ENCODE data around the gene PEPD. TPM values are rescaled to one million over a fixed set of nuclear protein-coding genes. Genes with fewer than 3 reads are reported as not detected.

The PEPD gene
- total RNA-seq, 1 experiment from 2014 or later: 14.2 TPM

GRCh38 chr19:33535226-33535625, 13.6 kb upstream of the PEPD start:
- Histone ChIP-seq H2AFZ (ENCODE audit: low read length) (no peak overlapping the region), H3K4me1 (ENCODE audit: low read length) (no peaks in the 10 kb centered on the region), H3K36me3 (ENCODE audit: insufficient read depth, low read length) (no peaks in the 10 kb centered on the region), H3K79me2 (ENCODE audit: low read length) (no peaks in the 10 kb centered on the region), H3K27ac (ENCODE audit: low read length) (no peak overlapping the region), H3K9me3 (ENCODE audit: low read length) (no peaks in the 10 kb centered on the region), H3K4me2 (ENCODE audit: low read depth, low read length, poor library complexity, severe bottlenecking) (no peak overlapping the region), H3K9me2 (replicated peaks; ENCODE audit: insufficient read depth, low read length) (no peaks in the 10 kb centered on the region), H3K4me3 (ENCODE audit: low read length) (no peak overlapping the region), H4K20me1 (ENCODE audit: insufficient read depth, low read depth, low read length) (no peaks in the 10 kb centered on the region), H3K9ac (ENCODE audit: low read length) (no peak overlapping the region), H3K27me3 (ENCODE audit: low read length) (no peaks in the 10 kb centered on the region)
- no peak for DNase-seq

DNA sequence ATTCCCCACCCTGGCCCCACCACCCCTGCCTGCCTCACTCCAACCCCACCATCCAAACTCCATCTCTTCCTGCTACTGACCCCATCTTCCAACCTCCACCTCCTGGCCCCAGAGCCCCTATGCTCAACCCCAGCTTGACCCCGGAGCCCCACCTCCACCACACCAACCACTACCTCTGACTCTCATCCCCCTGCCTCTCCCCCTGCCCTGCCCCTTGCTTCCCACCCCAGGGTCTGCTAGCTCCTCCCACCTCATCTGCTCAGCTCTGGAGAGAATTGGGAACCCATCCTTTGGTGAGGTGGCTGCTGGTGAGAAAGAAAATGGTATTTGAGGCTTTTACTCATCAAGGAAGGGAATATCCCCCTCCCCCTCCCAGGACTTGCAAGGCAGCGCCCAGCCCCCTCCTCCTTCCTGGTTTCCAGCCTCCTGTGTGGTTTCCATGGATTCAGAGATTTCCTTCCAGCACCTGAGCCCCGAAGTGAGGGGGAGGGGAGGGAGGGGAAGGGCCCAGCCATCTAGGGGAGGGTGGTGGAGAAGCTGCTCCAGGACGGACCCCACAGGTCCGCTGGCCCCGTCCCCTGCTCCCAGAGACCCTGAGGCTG, 11.4 kb upstream of the PEPD start:
- Histone ChIP-seq H3K79me2 (ENCODE audit: low read length) (no peaks in the 10 kb centered on the region), H4K20me1 (ENCODE audit: insufficient read depth, low read depth, low read length) (no peaks in the 10 kb centered on the region), H3K27me3 (ENCODE audit: low read length) (no peaks in the 10 kb centered on the region), H2AFZ (ENCODE audit: low read length) (no peak overlapping the region), H3K9me3 (ENCODE audit: low read length) (no peaks in the 10 kb centered on the region), H3K4me3 (ENCODE audit: low read length) (no peak overlapping the region), H3K4me2 (ENCODE audit: low read depth, low read length, poor library complexity, severe bottlenecking) (no peak overlapping the region), H3K4me1 (ENCODE audit: low read length) (no peaks in the 10 kb centered on the region), H3K9me2 (replicated peaks; ENCODE audit: insufficient read depth, low read length) (no peaks in the 10 kb centered on the region), H3K27ac (ENCODE audit: low read length) (no peak overlapping the region), H3K36me3 (ENCODE audit: insufficient read depth, low read length) (no peaks in the 10 kb centered on the region), H3K9ac (ENCODE audit: low read length) (no peak overlapping the region)
- DNase-seq: no peak

DNA sequence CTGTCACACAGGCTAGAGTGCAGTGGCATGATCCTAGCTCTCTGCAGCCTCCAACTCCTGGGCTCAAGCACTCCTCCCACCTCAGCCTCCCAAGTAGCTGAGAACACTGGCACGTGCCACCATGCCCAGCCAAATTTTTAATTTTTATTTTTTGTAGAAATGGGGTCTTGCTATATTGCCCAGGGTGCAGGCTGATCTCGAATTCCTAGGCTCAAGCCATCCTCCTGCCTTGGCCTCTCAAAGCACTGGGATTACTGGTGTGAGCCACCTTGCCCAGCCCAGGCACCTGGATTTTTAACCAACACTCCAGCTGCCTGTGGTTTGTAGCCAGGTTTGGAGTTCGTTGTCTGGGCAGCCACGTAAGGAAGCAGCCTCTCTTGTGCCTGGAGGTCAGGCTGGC, 9.3 kb upstream of the PEPD start:
- H3K9ac ChIP-seq (ENCODE audit: low read length): no peak overlapping the region
- no peaks in the 10 kb centered on the region for H3K79me2 ChIP-seq (ENCODE audit: low read length)
- H3K27ac ChIP-seq (ENCODE audit: low read length): no peak overlapping the region
- no peak for DNase-seq
- no peak overlapping the region for H3K4me2 ChIP-seq (ENCODE audit: low read depth, low read length, poor library complexity, severe bottlenecking)
- no peaks in the 10 kb centered on the region for H3K27me3 ChIP-seq (ENCODE audit: low read length)
- H3K9me3 ChIP-seq (ENCODE audit: low read length): no peaks in the 10 kb centered on the region
- H3K36me3 ChIP-seq (ENCODE audit: insufficient read depth, low read length): no peaks in the 10 kb centered on the region
- no peak overlapping the region for H3K4me3 ChIP-seq (ENCODE audit: low read length)
- H3K4me1 ChIP-seq (ENCODE audit: low read length): no peaks in the 10 kb centered on the region
- H4K20me1 ChIP-seq (ENCODE audit: insufficient read depth, low read depth, low read length): no peaks in the 10 kb centered on the region
- H2AFZ ChIP-seq (ENCODE audit: low read length): no peak overlapping the region
- no peaks in the 10 kb centered on the region for H3K9me2 ChIP-seq (replicated peaks; ENCODE audit: insufficient read depth, low read length)

DNA sequence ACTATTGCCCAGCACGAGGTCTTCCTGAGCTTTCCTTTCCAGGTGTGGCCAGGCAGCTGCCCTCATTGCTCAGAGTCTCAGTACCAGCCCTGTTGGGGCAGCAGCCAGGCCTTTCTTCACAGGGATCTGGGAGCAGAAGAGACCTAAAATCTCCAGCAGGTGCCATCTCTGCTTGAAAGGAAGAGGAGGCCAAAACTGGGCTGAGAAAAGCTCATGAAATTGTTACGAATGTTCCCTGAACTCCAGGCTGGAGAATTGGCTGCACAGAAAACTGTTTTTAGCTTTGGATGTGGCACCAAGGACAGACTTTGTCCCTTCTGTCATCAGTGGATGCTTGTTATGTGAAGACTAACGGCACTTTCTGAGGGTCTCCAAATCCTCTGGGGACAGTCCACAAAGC, 8.7 kb upstream of the PEPD start:
- Histone ChIP-seq H3K79me2 (ENCODE audit: low read length) (no peaks in the 10 kb centered on the region), H4K20me1 (ENCODE audit: insufficient read depth, low read depth, low read length) (no peaks in the 10 kb centered on the region), H3K36me3 (ENCODE audit: insufficient read depth, low read length) (no peaks in the 10 kb centered on the region), H2AFZ (ENCODE audit: low read length) (no peak overlapping the region), H3K27me3 (ENCODE audit: low read length) (no peaks in the 10 kb centered on the region), H3K4me3 (ENCODE audit: low read length) (no peak overlapping the region), H3K9me2 (replicated peaks; ENCODE audit: insufficient read depth, low read length) (no peaks in the 10 kb centered on the region), H3K4me1 (ENCODE audit: low read length) (no peaks in the 10 kb centered on the region), H3K4me2 (ENCODE audit: low read depth, low read length, poor library complexity, severe bottlenecking) (no peak overlapping the region), H3K27ac (ENCODE audit: low read length) (no peak overlapping the region), H3K9me3 (ENCODE audit: low read length) (no peaks in the 10 kb centered on the region), H3K9ac (ENCODE audit: low read length) (no peak overlapping the region)
- no peak for DNase-seq

DNA sequence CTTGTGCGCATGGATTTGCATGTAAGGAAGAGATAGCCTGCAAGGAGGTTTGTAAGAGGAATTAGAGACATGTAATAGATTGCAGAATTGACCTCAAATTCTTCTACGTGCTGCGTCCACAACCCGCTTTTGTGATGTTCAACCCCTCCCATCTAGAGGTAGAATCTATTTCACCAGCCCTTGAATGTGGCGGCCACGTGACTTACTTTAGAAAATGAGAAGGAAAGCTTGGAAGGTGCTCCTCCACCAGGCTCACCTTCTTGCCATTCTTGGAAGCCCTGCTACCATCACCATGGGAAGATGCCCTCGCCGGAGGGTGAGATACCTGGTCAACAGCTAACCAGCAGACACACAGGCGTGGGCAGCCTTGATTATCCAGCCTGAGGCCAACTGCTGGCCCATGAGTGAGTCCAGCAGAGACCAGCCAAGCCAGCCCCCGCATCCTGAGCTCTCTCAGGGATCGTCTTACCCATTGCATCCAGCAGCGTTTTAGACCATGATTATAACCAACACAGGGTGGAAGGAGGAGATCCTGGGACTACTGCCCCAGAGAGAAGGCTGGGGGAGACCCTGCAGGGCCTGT, 7.6 kb upstream of the PEPD start:
- DNase-seq: no peak

GRCh38 chr19:33528404-33528803, 6.8 kb upstream of the PEPD start:
- H3K9ac ChIP-seq (ENCODE audit: low read length): no peak overlapping the region
- H3K4me3 ChIP-seq (ENCODE audit: low read length): no peak overlapping the region
- H3K27me3 ChIP-seq (ENCODE audit: low read length): no peaks in the 10 kb centered on the region
- no peaks in the 10 kb centered on the region for H3K9me3 ChIP-seq (ENCODE audit: low read length)
- H3K4me2 ChIP-seq (ENCODE audit: low read depth, low read length, poor library complexity, severe bottlenecking): no peak overlapping the region
- H3K9me2 ChIP-seq (replicated peaks; ENCODE audit: insufficient read depth, low read length): no peaks in the 10 kb centered on the region
- H3K79me2 ChIP-seq (ENCODE audit: low read length): no peaks in the 10 kb centered on the region
- no peaks in the 10 kb centered on the region for H4K20me1 ChIP-seq (ENCODE audit: insufficient read depth, low read depth, low read length)
- no peak overlapping the region for H3K27ac ChIP-seq (ENCODE audit: low read length)
- H3K4me1 ChIP-seq (ENCODE audit: low read length): no peaks in the 10 kb centered on the region
- no peaks in the 10 kb centered on the region for H3K36me3 ChIP-seq (ENCODE audit: insufficient read depth, low read length)
- DNase-seq: no peak
- no peak overlapping the region for H2AFZ ChIP-seq (ENCODE audit: low read length)

More for the DNA sequence above, 7.6 kb upstream of the PEPD start:
- no peaks in the 10 kb centered on the region for H3K27me3 ChIP-seq (ENCODE audit: low read length)
- no peaks in the 10 kb centered on the region for H3K9me2 ChIP-seq (replicated peaks; ENCODE audit: insufficient read depth, low read length)
- no peaks in the 10 kb centered on the region for H3K4me1 ChIP-seq (ENCODE audit: low read length)
- no peak overlapping the region for H3K4me2 ChIP-seq (ENCODE audit: low read depth, low read length, poor library complexity, severe bottlenecking)
- H3K9ac ChIP-seq (ENCODE audit: low read length): no peak overlapping the region
- H3K79me2 ChIP-seq (ENCODE audit: low read length): no peaks in the 10 kb centered on the region
- no peaks in the 10 kb centered on the region for H3K36me3 ChIP-seq (ENCODE audit: insufficient read depth, low read length)
- no peaks in the 10 kb centered on the region for H4K20me1 ChIP-seq (ENCODE audit: insufficient read depth, low read depth, low read length)
- H2AFZ ChIP-seq (ENCODE audit: low read length): no peak overlapping the region
- no peaks in the 10 kb centered on the region for H3K9me3 ChIP-seq (ENCODE audit: low read length)
- H3K27ac ChIP-seq (ENCODE audit: low read length): no peak overlapping the region
- no peak overlapping the region for H3K4me3 ChIP-seq (ENCODE audit: low read length)

DNA sequence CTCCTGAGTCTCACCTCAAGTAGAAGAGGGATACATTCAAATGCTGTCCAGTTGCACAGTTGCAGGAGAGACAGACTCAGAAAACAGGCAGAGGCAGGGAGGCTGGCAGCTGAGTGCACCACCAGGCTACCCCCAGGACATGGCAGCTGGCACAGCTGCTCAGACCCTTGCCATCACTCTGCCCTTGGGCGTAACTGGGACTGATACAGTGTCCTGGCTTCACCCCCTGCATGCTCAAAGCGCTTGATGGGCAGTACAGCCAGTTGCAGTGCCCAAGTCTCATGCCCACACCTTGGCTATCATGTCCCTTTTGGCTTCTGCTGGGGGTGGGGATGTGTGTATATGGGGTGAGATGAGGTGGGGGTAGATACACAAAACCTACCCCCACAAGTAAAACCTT, 5.5 kb upstream of the PEPD start:
- Histone ChIP-seq H4K20me1 (ENCODE audit: insufficient read depth, low read depth, low read length) (no peaks in the 10 kb centered on the region), H2AFZ (ENCODE audit: low read length) (no peak overlapping the region), H3K9me2 (replicated peaks; ENCODE audit: insufficient read depth, low read length) (no peaks in the 10 kb centered on the region), H3K4me1 (ENCODE audit: low read length) (peaks cover 4% of the 10 kb centered on the region), H3K27me3 (ENCODE audit: low read length) (no peaks in the 10 kb centered on the region), H3K9ac (ENCODE audit: low read length) (no peak overlapping the region), H3K4me2 (ENCODE audit: low read depth, low read length, poor library complexity, severe bottlenecking) (no peak overlapping the region), H3K36me3 (ENCODE audit: insufficient read depth, low read length) (no peaks in the 10 kb centered on the region), H3K4me3 (ENCODE audit: low read length) (no peak overlapping the region), H3K9me3 (ENCODE audit: low read length) (no peaks in the 10 kb centered on the region), H3K79me2 (ENCODE audit: low read length) (no peaks in the 10 kb centered on the region), H3K27ac (ENCODE audit: low read length) (no peak overlapping the region)
- DNase-seq: no peak

DNA sequence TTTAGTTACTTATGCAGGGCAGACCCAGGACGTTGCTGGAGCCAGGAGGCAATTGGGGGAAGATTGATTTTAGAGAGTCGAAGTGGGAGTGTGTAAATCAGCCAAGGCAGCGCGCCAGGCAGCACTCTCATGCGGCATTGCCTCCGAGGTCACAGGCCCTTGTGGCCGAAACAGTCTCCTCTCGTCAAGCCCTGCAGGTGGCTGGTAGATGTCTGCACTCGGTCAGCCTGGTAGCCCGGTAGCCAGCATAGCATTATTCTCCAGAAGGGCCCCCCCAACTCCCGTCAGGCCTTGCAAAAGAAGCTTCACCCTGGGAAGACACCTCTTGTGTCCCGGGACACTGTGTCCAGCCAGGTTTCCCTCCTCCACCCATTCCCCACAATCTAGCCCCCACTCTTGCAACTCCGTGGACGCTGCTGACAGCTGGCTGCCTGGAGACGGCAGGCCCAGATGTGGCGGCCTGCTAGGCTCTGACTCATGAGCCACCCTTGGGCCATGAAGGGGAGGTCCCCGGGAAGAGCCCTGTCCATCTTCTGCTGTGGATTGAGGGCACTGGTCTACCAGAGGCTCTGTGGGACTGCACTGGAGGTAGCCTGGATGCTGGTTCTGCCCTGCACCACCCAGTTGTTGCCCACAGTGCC, 2.6 kb upstream of the PEPD start:
- H3K36me3 ChIP-seq (ENCODE audit: insufficient read depth, low read length): no peaks in the 10 kb centered on the region
- H3K27ac ChIP-seq (ENCODE audit: low read length): no peak overlapping the region
- H4K20me1 ChIP-seq (ENCODE audit: insufficient read depth, low read depth, low read length): no peaks in the 10 kb centered on the region
- H3K9me2 ChIP-seq (replicated peaks; ENCODE audit: insufficient read depth, low read length): no peaks in the 10 kb centered on the region
- no peak overlapping the region for H3K4me3 ChIP-seq (ENCODE audit: low read length)
- no peaks in the 10 kb centered on the region for H3K9me3 ChIP-seq (ENCODE audit: low read length)
- no peak overlapping the region for H3K9ac ChIP-seq (ENCODE audit: low read length)
- H3K79me2 ChIP-seq (ENCODE audit: low read length): no peaks in the 10 kb centered on the region
- DNase-seq: no peak
- no peaks in the 10 kb centered on the region for H3K27me3 ChIP-seq (ENCODE audit: low read length)
- no peak overlapping the region for H3K4me2 ChIP-seq (ENCODE audit: low read depth, low read length, poor library complexity, severe bottlenecking)
- H2AFZ ChIP-seq (ENCODE audit: low read length): no peak overlapping the region
- peaks cover 14% of the 10 kb centered on the region for H3K4me1 ChIP-seq (ENCODE audit: low read length)

Data from Karpas-422 (cell line).